Metanephros (tissue), 1 donor: Measurements from ENCODE around the gene FOXL2NB. TPM values are rescaled to one million over a fixed set of nuclear protein-coding genes. Genes with fewer than 3 reads are reported as not detected.

ENCODE experiments used
- total RNA-seq: library from RNA; depleted of rRNA; stranded (reverse); fragments of >200 nt; gene quantifications from one replicate; pipeline ENCODE4 v1.2.3, GENCODE V29; 2014

Gene FOXL2NB
- not detected for total RNA-seq

DNA sequence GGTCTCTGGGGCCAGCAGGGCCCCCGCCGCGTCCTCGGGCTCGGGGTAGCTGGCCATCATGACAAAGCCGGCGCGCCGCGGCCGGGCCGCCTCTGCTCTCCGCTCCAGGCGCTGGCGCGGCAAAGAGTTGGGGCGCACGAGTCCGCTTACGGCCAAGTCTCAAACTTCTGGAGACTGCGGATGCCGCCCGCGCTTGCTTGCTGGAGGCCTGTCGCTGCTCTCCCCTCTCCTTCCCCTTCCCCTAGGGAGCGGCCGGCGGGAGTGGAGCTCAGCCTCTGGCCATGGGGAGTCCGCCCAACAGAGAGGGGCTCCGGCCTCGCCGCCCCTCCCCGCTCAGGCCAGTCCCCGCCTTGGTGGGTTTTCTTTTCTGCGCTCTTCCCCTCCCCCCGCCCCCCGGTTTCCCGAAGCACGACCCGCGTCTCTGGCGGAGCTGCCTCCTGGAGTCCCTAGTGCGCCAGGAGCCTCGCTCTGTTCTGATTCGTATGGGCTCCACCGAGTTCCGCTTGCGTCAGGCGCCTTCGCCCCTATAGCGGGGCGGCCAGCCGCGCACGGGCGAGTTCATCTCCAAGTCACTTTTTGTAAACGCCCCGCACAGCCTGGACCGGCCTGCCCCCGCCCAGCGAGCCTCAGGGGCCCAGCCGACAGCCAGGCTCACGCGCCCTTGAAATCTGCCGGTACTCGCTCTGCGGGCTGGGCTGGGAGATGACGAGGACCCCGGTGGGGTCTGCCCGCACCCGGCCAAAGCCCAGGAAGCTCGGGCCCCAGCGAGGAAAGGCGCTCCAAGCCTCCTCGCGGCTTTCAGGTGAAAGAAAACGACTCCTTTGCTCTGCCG, at the start of gene FOXL2NB, which contains the start of gene FOXL2:
Gene FOXL2NB (plus strand): TSS at position 555 of the 832 bp plus-strand sequence. CDS start 148 bp downstream, at position 703.
Gene FOXL2 (minus strand): TSS at position 475 of the 832 bp plus-strand sequence. CDS start 415 bp downstream, at position 60.

Other genes with a start within 250 kb of the FOXL2NB start
- gene PIK3CB, start 112.3 kb upstream of the FOXL2NB start, total RNA-seq, result 23.1 TPM
- not detected for gene FOXL2, start 80 bp upstream of the FOXL2NB start, total RNA-seq
- gene PRR23A, start 59.1 kb downstream of the FOXL2NB start, total RNA-seq, result not detected
- not detected for gene PRR23B, start 73.7 kb downstream of the FOXL2NB start, total RNA-seq
- not detected for gene PRR23C, start 97.7 kb downstream of the FOXL2NB start, total RNA-seq